ENCODE results near the gene PIK3R1.

- TF ChIP-seq ATF2 (IDR thresholded peaks at IDR 0.05; ENCODE audit: low read length) (no peak), CTCF (IDR thresholded peaks at IDR 0.05 in 2 of 3, conservative IDR thresholded peaks at IDR 0.05 in 1 of 3; ENCODE audit: control insufficient read depth in 2 of 3, extremely low read depth in 1 of 3, insufficient read depth in 1 of 3, low read depth in 3 of 3, low read length in 3 of 3) (no peak)
Measured at GRCh38 chr5:68266457-68266856, 50.9 kb downstream of the PIK3R1 start.

All from GM12878 (cell line).